ENCODE data around the gene STIMATE.

DNA sequence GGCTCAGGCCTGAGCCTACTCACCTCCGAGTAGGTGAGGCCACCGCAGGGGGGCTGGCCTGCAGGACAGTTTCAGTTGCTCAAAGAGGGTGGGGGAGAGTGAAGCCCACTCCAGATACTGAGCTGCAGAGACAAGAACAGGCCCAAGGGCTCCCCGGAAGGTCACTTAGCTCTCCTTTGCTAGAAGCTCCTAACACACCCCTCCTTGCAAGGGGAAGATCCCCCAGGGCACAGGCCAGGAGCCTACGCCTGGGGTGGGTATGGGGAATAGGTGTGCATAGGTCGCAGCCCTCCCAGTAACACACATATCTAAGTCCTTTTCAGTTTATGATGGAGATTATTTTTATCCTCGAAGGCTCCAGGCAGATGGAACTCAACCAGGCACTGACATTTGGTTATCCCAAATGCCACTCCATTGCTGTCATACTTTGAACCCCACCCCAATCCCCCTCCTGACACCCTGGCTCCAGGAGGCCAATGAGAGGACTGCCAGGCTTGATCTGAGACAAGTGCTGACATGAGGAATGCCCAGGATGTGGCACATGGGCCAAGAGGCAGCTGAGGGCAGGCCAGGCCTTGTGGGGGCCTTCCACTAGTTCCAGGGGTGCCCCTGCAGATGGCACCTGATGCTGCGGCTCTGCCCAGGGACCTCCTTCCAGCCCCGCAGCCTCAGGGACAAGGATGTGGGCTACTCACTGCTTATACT is 61.4 kb downstream of the STIMATE start:
- TF ChIP-seq CREB1 (IDR thresholded peaks at IDR 0.05; ENCODE audit: low read depth) (no peak), BACH1 (IDR thresholded peaks at IDR 0.05; ENCODE audit: borderline replicate concordance) (no peak), HDAC2 (IDR thresholded peaks at IDR 0.05) (no peak), SIN3A (IDR thresholded peaks at IDR 0.05; ENCODE audit: low read depth, low read length) (no peak), RFX5 (IDR thresholded peaks at IDR 0.05; ENCODE audit: low read depth, low read length) (no peak), YY1 (IDR thresholded peaks at IDR 0.05; ENCODE audit: low read depth, low read length) (no peak), ZNF24 (IDR thresholded peaks at IDR 0.05) (no peak), POLR2AphosphoS5 (IDR thresholded peaks at IDR 0.05; ENCODE audit: low read length) (no peak), GABPA (IDR thresholded peaks at IDR 0.05; ENCODE audit: low read depth) (no peak), POLR2A (IDR thresholded peaks at IDR 0.05; ENCODE audit: low read depth, low read length) (no peak)
- TF ChIP-seq, protein P1, sequence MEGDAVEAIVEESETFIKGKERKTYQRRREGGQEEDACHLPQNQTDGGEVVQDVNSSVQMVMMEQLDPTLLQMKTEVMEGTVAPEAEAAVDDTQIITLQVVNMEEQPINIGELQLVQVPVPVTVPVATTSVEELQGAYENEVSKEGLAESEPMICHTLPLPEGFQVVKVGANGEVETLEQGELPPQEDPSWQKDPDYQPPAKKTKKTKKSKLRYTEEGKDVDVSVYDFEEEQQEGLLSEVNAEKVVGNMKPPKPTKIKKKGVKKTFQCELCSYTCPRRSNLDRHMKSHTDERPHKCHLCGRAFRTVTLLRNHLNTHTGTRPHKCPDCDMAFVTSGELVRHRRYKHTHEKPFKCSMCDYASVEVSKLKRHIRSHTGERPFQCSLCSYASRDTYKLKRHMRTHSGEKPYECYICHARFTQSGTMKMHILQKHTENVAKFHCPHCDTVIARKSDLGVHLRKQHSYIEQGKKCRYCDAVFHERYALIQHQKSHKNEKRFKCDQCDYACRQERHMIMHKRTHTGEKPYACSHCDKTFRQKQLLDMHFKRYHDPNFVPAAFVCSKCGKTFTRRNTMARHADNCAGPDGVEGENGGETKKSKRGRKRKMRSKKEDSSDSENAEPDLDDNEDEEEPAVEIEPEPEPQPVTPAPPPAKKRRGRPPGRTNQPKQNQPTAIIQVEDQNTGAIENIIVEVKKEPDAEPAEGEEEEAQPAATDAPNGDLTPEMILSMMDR (IDR thresholded peaks at IDR 0.05 in 2 of 3, conservative IDR thresholded peaks at IDR 0.05 in 1 of 3; ENCODE audit: control insufficient read depth in 2 of 3, extremely low read depth in 1 of 3, insufficient read depth in 1 of 3, low read depth in 3 of 3, low read length in 3 of 3): no peak
- TF ChIP-seq, protein P2, sequence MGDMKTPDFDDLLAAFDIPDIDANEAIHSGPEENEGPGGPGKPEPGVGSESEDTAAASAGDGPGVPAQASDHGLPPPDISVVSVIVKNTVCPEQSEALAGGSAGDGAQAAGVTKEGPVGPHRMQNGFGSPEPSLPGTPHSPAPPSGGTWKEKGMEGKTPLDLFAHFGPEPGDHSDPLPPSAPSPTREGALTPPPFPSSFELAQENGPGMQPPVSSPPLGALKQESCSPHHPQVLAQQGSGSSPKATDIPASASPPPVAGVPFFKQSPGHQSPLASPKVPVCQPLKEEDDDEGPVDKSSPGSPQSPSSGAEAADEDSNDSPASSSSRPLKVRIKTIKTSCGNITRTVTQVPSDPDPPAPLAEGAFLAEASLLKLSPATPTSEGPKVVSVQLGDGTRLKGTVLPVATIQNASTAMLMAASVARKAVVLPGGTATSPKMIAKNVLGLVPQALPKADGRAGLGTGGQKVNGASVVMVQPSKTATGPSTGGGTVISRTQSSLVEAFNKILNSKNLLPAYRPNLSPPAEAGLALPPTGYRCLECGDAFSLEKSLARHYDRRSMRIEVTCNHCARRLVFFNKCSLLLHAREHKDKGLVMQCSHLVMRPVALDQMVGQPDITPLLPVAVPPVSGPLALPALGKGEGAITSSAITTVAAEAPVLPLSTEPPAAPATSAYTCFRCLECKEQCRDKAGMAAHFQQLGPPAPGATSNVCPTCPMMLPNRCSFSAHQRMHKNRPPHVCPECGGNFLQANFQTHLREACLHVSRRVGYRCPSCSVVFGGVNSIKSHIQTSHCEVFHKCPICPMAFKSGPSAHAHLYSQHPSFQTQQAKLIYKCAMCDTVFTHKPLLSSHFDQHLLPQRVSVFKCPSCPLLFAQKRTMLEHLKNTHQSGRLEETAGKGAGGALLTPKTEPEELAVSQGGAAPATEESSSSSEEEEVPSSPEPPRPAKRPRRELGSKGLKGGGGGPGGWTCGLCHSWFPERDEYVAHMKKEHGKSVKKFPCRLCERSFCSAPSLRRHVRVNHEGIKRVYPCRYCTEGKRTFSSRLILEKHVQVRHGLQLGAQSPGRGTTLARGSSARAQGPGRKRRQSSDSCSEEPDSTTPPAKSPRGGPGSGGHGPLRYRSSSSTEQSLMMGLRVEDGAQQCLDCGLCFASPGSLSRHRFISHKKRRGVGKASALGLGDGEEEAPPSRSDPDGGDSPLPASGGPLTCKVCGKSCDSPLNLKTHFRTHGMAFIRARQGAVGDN (IDR thresholded peaks at IDR 0.05): no peak

All from GM12878 (cell line).